NOMO-1 treated with dmso at 0.1 percent for 144 hours (cell line): ENCODE data around the gene SIL1.
"Not testable (repeated sequence)": the region's sequence is repeated elsewhere in the genome, so short reads cannot be mapped to it uniquely, and the experiment has no call there.

Experiments
- DNase-seq: peaks from one replicate; lab custom pipeline; 2025; ENCODE audit not compliant: unreplicated experiment; lab: John Stamatoyannopoulos, UW

The SIL1 gene

GRCh38 chr5:139113892-139114291 is 84.3 kb downstream of the SIL1 start:
- no peak for DNase-seq

GRCh38 chr5:139112362-139112761 is 85.8 kb downstream of the SIL1 start:
- not testable (repeated sequence) for DNase-seq

- DNase-seq: no peak
Observed at GRCh38 chr5:139110526-139111168, 87.5 kb downstream of the SIL1 start.

- no peak for DNase-seq
Observed at GRCh38 chr5:139108063-139108824, 89.9 kb downstream of the SIL1 start.

- DNase-seq: no peak
Observed at GRCh38 chr5:139105621-139106071, 92.5 kb downstream of the SIL1 start.

GRCh38 chr5:139104577-139105276 is 93.4 kb downstream of the SIL1 start:
- no peak for DNase-seq

GRCh38 chr5:139103762-139104161 is 94.4 kb downstream of the SIL1 start:
- DNase-seq: no peak

- DNase-seq: no peak
Observed at GRCh38 chr5:139100825-139101224, 97.3 kb downstream of the SIL1 start.

- DNase-seq: no peak
Observed at GRCh38 chr5:139094154-139095131, 103.7 kb downstream of the SIL1 start.

- DNase-seq: no peak
Observed at GRCh38 chr5:139092741-139093343, 105.3 kb downstream of the SIL1 start.

- DNase-seq: no peak
Observed at GRCh38 chr5:139091439-139092156, 106.6 kb downstream of the SIL1 start.

- DNase-seq: no peak
Observed at GRCh38 chr5:139090581-139090980, 107.6 kb downstream of the SIL1 start.

GRCh38 chr5:139088024-139088423 is 110.1 kb downstream of the SIL1 start:
- DNase-seq: no peak

GRCh38 chr5:139082813-139083498 is 115.2 kb downstream of the SIL1 start:
- DNase-seq: no peak

- no peak for DNase-seq
Observed at GRCh38 chr5:139079991-139080610, 118.1 kb downstream of the SIL1 start.

GRCh38 chr5:139079225-139079990 is 118.8 kb downstream of the SIL1 start:
- no peak for DNase-seq

- no peak for DNase-seq
Observed at GRCh38 chr5:139078345-139078744, 119.8 kb downstream of the SIL1 start.

GRCh38 chr5:139077899-139078298 is 120.3 kb downstream of the SIL1 start:
- no peak for DNase-seq
